ENCODE results near the gene TSPAN7. TPM values are rescaled to one million over a fixed set of nuclear protein-coding genes. Genes with fewer than 3 reads are reported as not detected.

Gene TSPAN7
- total RNA-seq, 2 donors from 2014 or later: 8.6 to 18.8 TPM

GRCh38 chrX:38516196-38516774, 45.1 kb upstream of the TSPAN7 start:
- no peaks in the 10 kb centered on the region for H3K36me3 ChIP-seq (replicated peaks in 1 of 2; ENCODE audit: insufficient read depth in 1 of 2, low read depth in 2 of 2)
- H3K27ac ChIP-seq: no peak overlapping the region
- H3K4me1 ChIP-seq: no peaks in the 10 kb centered on the region
- WGBS, 2 donors: 88 to 91% methylated on average over 2 of the region's 2 CpGs
- H3K9me3 ChIP-seq: no peaks in the 10 kb centered on the region
- intact Hi-C loops (cut with DNase I): no loop called here
- no peak for TF ChIP-seq CTCF (IDR thresholded peaks at IDR 0.05)
- TF ChIP-seq POLR2A (IDR thresholded peaks at IDR 0.05): no peak
- no peak overlapping the region for H3K4me3 ChIP-seq
- ATAC-seq: no peak
- H3K27me3 ChIP-seq: no peaks in the 10 kb centered on the region
- no peak for DNase-seq

- TF ChIP-seq CTCF (IDR thresholded peaks at IDR 0.05): no peak
- TF ChIP-seq POLR2A (IDR thresholded peaks at IDR 0.05): no peak
- 89 to 94% methylated on average over 6 of the region's 6 CpGs for WGBS, 2 donors
- no peaks in the 10 kb centered on the region for H3K4me1 ChIP-seq
- H3K4me3 ChIP-seq: no peak overlapping the region
- no peak for ATAC-seq
- no peaks in the 10 kb centered on the region for H3K27me3 ChIP-seq
- no peak overlapping the region for H3K27ac ChIP-seq
- no peaks in the 10 kb centered on the region for H3K9me3 ChIP-seq
- intact Hi-C loops (cut with DNase I): no loop called here
- no peak for DNase-seq
- no peaks in the 10 kb centered on the region for H3K36me3 ChIP-seq (replicated peaks in 1 of 2; ENCODE audit: insufficient read depth in 1 of 2, low read depth in 2 of 2)
Observed at GRCh38 chrX:38519651-38520050, 41.7 kb upstream of the TSPAN7 start.

- Histone ChIP-seq H3K4me3 (no peak overlapping the region), H3K27ac (no peak overlapping the region), H3K9me3 (no peaks in the 10 kb centered on the region), H3K4me1 (no peaks in the 10 kb centered on the region), H3K27me3 (no peaks in the 10 kb centered on the region), H3K36me3 (replicated peaks in 1 of 2; ENCODE audit: insufficient read depth in 1 of 2, low read depth in 2 of 2) (no peaks in the 10 kb centered on the region)
- no peak for DNase-seq
- intact Hi-C loops (cut with DNase I): no loop called here
- no peak for TF ChIP-seq POLR2A (IDR thresholded peaks at IDR 0.05)
- TF ChIP-seq CTCF (IDR thresholded peaks at IDR 0.05): no peak
- no peak for ATAC-seq
- 10 to 24% methylated on average over 2 of the region's 2 CpGs for WGBS, 2 donors
Observed at GRCh38 chrX:38538134-38538533, 23.2 kb upstream of the TSPAN7 start.

GRCh38 chrX:38539748-38540147, 21.6 kb upstream of the TSPAN7 start:
- Histone ChIP-seq H3K9me3 (no peaks in the 10 kb centered on the region), H3K27ac (no peak overlapping the region), H3K27me3 (no peaks in the 10 kb centered on the region), H3K4me3 (no peak overlapping the region), H3K4me1 (no peaks in the 10 kb centered on the region), H3K36me3 (replicated peaks in 1 of 2; ENCODE audit: insufficient read depth in 1 of 2, low read depth in 2 of 2) (no peaks in the 10 kb centered on the region)
- whole genome bisulfite sequencing, 2 donors: 78 to 100% methylated on average over 1 of the region's 1 CpG
- intact Hi-C loops (cut with DNase I): no loop called here
- ATAC-seq: no peak
- DNase-seq: no peak
- TF ChIP-seq CTCF (IDR thresholded peaks at IDR 0.05) (no peak), POLR2A (IDR thresholded peaks at IDR 0.05) (no peak)

GRCh38 chrX:38548508-38548907, 12.8 kb upstream of the TSPAN7 start:
- no peaks in the 10 kb centered on the region for H3K9me3 ChIP-seq
- no peak overlapping the region for H3K4me3 ChIP-seq
- no peak for ATAC-seq
- no peak for DNase-seq
- no peak for TF ChIP-seq CTCF (IDR thresholded peaks at IDR 0.05)
- no peak for TF ChIP-seq POLR2A (IDR thresholded peaks at IDR 0.05)
- H3K4me1 ChIP-seq: no peaks in the 10 kb centered on the region
- no peaks in the 10 kb centered on the region for H3K27me3 ChIP-seq
- intact Hi-C loops (cut with DNase I): no loop called here
- no peaks in the 10 kb centered on the region for H3K36me3 ChIP-seq (replicated peaks in 1 of 2; ENCODE audit: insufficient read depth in 1 of 2, low read depth in 2 of 2)
- 70 to 82% methylated on average over 3 of the region's 3 CpGs for WGBS, 2 donors
- H3K27ac ChIP-seq: no peak overlapping the region
